GM18907 (cell line): ENCODE data around the gene FCGR3A.

ENCODE experiments used
- ATAC-seq: cut with Tn5 transposase; IDR thresholded peaks from one replicate; pipeline ENCODE4 v1.9.1; 2021; ENCODE audit warnings: mild to moderate bottlenecking, moderate library complexity; ENCODE audit not compliant: unreplicated experiment

Gene FCGR3A

GRCh38 chr1:161505686-161506085 lies 43.9 kb downstream of the FCGR3A start:
- no peak for ATAC-seq

- ATAC-seq = no peak
Measured at GRCh38 chr1:161503394-161503748, 46.2 kb downstream of the FCGR3A start.

GRCh38 chr1:161502641-161503393 lies 46.8 kb downstream of the FCGR3A start:
- no peak for ATAC-seq

- ATAC-seq = no peak
Measured at GRCh38 chr1:161502181-161502580, 47.4 kb downstream of the FCGR3A start.

- no peak for ATAC-seq
Measured at GRCh38 chr1:161501234-161501633, 48.4 kb downstream of the FCGR3A start.

- no peak for ATAC-seq
Measured at GRCh38 chr1:161499099-161500039, 50.2 kb downstream of the FCGR3A start.

- no peak for ATAC-seq
Measured at GRCh38 chr1:161498646-161499045, 51.0 kb downstream of the FCGR3A start.

GRCh38 chr1:161497961-161498360 lies 51.7 kb downstream of the FCGR3A start:
- ATAC-seq = no peak

- ATAC-seq = no peak
Measured at GRCh38 chr1:161495490-161495889, 54.1 kb downstream of the FCGR3A start.

- no peak for ATAC-seq
Measured at GRCh38 chr1:161494091-161494735, 55.4 kb downstream of the FCGR3A start.

- ATAC-seq = no peak
Measured at GRCh38 chr1:161492827-161493226, 56.8 kb downstream of the FCGR3A start.
